Lower leg skin (tissue), 4 donors: ENCODE results near the gene RNF11. TPM values are rescaled to one million over a fixed set of nuclear protein-coding genes. Genes with fewer than 3 reads are reported as not detected.

Experiments
- DNase-seq, 2 donors: peaks; one replicate each; pipeline ENCODE4 v3.0.0-alpha.2; 2019; ENCODE audit warnings: low spot score in 2 of 2
- H3K4me3 ChIP-seq: fragments of 200-600 bp; sonication (generic); 2 replicates; pipeline ENCODE4 v1.5.1; 2017; ENCODE audit warnings: mild to moderate bottlenecking, low read depth; ENCODE audit not compliant: poor library complexity, severe bottlenecking
- POLR2A ChIP-seq, 2 donors: fragments of 450-650 bp; IDR thresholded peaks; one replicate each; pipeline ENCODE4 v1.6.1; 2016 to 2017; ENCODE audit warnings: antibody characterized with exemption in 2 of 2, mild to moderate bottlenecking in 1 of 2, moderate library complexity in 1 of 2
- WGBS, 2 donors: methylation state at CpG; one replicate each; pipeline ENCODE4 v1.1.5; 2018; 5-methylcytosine and 5-hydroxymethylcytosine counted together
- intact Hi-C: fragments of 100-400 bp; cut with DNase I; formaldehyde crosslinking; loops from one replicate; pipeline ENCODE4 v1.15.0; 2023; ENCODE audit warnings: low total_unique reads
- total RNA-seq, 4 donors: library from RNA; depleted of rRNA; stranded (reverse); fragments of >200 nt; gene quantifications; one replicate each; pipeline ENCODE4 v1.1.0, GENCODE V29; 2016
- TF ChIP-seq, protein P1 (sequence below), 3 donors: fragments of 450-650 bp; IDR thresholded peaks; one replicate each; pipeline ENCODE4 v1.5.1; 2016; ENCODE audit warnings: antibody characterized with exemption in 3 of 3, mild to moderate bottlenecking in 3 of 3, moderate library complexity in 2 of 3

Gene RNF11
- total RNA-seq, 4 donors from 2014 or later, result 65.4 to 95.3 (median 81.6) TPM

DNA sequence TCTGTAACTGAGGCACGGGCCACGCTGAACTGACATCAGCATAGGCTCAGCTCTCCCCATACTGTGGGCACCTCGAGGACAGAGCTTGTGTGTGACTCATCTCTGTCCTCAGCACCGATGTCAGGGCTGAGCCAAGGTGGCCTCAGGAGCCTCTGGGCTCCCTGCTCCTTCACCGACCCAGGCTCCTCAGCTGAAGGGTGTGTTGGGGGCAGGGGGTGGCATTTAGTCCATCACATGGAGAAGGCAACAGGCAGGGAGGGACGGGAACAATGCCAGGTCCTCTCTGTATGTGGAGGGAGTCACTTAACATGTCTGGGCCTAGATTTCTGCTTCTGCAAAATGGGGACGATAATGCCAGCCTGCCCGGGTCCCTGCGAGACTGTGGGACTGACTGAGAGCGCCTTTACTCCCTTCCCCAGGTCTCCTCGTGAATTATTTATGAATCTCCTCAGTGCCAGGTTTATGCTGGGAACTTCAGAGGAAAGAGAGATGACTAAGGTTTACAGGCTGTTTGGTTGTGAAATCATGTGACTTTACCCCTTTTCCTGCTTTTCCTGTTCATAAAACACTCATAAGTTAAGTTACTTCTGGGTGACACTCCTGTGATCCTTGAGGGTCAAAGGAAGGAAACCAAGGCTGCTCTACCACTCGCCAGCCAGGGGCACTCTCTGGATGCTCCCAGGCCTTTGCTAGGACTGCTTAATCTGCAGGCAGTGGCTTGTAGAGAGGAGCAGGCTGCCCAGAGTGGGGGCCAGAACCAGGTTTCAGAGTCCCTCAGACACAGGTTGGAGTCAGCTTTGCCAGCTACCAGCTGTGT lies 78.1 kb downstream of the RNF11 start:
- 37 to 41% methylated on average over 12 of the region's 12 CpGs for WGBS, 2 donors
- H3K4me3 ChIP-seq, result no peak overlapping the region
- intact Hi-C loops, result no loop called here
- no peak for TF ChIP-seq POLR2A (IDR thresholded peaks at IDR 0.05)
- TF ChIP-seq, protein P1, sequence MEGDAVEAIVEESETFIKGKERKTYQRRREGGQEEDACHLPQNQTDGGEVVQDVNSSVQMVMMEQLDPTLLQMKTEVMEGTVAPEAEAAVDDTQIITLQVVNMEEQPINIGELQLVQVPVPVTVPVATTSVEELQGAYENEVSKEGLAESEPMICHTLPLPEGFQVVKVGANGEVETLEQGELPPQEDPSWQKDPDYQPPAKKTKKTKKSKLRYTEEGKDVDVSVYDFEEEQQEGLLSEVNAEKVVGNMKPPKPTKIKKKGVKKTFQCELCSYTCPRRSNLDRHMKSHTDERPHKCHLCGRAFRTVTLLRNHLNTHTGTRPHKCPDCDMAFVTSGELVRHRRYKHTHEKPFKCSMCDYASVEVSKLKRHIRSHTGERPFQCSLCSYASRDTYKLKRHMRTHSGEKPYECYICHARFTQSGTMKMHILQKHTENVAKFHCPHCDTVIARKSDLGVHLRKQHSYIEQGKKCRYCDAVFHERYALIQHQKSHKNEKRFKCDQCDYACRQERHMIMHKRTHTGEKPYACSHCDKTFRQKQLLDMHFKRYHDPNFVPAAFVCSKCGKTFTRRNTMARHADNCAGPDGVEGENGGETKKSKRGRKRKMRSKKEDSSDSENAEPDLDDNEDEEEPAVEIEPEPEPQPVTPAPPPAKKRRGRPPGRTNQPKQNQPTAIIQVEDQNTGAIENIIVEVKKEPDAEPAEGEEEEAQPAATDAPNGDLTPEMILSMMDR (IDR thresholded peaks at IDR 0.05), result no peak
- DNase-seq, result no peak

DNA sequence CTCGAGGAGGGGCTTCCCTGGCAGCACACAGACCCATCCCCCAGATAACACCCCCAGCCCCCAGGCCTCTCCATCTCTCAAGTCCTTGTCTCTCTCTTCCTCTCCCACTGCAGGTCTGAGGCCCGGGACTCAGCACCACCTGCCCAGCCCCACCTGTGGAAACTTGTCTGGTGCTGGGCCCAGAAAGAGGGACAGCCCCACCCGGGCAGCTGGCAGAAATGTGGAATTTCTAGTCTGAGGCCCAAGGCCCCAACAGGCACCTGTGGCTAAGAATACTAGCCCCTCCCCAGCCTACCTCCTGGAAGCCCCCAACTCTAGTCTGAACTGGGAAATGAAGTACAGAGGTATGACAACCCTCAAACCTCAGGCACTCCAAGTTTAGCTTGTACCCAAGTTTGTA lies 78.9 kb downstream of the RNF11 start:
- intact Hi-C loops, result no loop called here
- H3K4me3 ChIP-seq, result no peak overlapping the region
- DNase-seq, result no peak
- 53 to 54% methylated on average over 3 of the region's 3 CpGs for WGBS, 2 donors
- TF ChIP-seq POLR2A (IDR thresholded peaks at IDR 0.05), result no peak
- TF ChIP-seq, protein P1 (IDR thresholded peaks at IDR 0.05), result no peak

DNA sequence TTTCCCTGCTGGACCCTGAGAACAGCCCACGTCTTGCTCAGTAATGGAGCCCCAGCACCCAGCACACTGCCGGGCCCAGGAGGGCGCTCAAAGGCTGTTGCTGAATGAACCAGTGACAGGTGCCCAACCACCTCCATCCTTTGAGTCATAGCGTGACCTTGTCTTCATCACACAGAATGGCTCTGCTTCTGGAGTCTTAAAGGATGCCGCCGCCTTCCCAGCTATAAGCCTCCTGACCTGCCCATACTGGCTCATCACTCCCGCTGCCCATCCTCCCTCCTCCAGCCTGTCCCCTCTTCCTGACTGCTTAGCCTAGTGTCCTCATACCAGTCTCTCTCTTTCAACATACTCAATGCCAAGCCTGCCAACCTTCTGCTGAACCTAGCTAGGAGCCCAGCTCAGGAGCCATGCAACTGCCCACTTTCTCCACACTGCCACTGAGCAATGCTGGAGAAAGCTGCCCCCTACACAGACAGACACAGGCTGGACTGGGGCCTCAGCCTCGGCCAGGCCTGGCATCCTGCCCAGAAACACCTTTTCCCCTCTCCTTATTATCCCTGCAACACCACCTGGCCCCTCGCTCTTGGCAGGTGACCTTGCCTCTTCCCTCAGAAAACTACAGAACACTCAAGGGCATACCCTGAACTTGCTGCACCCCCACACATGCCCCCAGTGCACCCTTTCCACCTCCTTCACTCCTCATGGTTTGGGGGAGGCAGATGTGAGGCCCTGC lies 80.2 kb downstream of the RNF11 start:
- WGBS, 2 donors, result 89 to 92% methylated on average over 9 of the region's 9 CpGs
- no peak for DNase-seq

DNA sequence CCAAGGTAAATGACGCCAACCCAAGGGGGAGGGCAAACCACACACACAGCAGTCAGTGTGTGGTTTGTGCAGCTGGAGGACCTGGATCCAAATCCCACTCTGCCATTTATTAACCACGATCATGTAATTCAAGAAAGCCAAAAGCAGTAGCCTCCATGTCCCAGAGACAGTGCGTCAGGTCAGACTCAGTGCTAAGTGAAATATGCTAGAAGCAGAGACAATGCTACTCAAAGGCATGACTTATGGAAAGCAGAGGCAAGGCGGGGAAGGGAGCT lies 80.7 kb downstream of the RNF11 start:
- WGBS, 2 donors, result 79 to 87% methylated on average over 4 of the region's 4 CpGs
- H3K4me3 ChIP-seq, result no peak overlapping the region
- intact Hi-C loops, result no loop called here
- DNase-seq, result no peak
- TF ChIP-seq, protein P1 (IDR thresholded peaks at IDR 0.05), result no peak
- TF ChIP-seq POLR2A (IDR thresholded peaks at IDR 0.05), result no peak

More for the DNA sequence above, 80.2 kb downstream of the RNF11 start:
- TF ChIP-seq, protein P1 (IDR thresholded peaks at IDR 0.05), result no peak
- TF ChIP-seq POLR2A (IDR thresholded peaks at IDR 0.05), result no peak
- intact Hi-C loops, result no loop called here
- no peak overlapping the region for H3K4me3 ChIP-seq

DNA sequence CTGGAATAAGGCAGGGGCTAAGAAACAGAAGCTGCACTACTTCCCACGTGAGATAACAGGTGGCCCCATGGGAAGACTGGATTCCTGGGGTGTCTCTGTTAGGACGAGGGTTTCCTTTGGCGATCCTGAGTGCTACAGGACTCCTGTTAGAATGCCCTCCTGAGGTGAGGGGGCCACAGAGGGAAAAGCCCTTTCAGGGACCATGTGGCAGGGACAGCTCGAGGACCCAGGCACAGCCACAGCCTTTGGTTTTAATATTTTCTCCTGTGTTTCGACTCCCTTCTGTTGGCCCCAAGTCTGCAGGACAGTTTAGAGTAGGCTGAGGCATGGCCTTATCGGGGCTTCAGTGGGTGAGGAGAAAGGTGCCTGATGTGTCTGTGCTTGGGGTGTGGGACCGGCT lies 81.7 kb downstream of the RNF11 start:
- TF ChIP-seq, protein P1 (IDR thresholded peaks at IDR 0.05), result no peak
- TF ChIP-seq POLR2A (IDR thresholded peaks at IDR 0.05), result no peak
- DNase-seq, result no peak
- 92 to 93% methylated on average over 7 of the region's 7 CpGs for WGBS, 2 donors
- H3K4me3 ChIP-seq, result no peak overlapping the region
- intact Hi-C loops, result no loop called here
